GM12892 (cell line): ENCODE results near the gene TOMM20.
"Not testable (repeated sequence)": the region's sequence is repeated elsewhere in the genome, so short reads cannot be mapped to it uniquely, and the experiment has no call there.

ENCODE experiments used
- POLR2AphosphoS5 ChIP-seq: IDR thresholded peaks from 2 replicates; pipeline ENCODE4 v1.6.1; 2011; ENCODE audit warnings: low read depth, low read length, control low read depth
- TAF1 ChIP-seq: IDR thresholded peaks from 2 replicates; pipeline ENCODE4 v1.6.1; 2011; ENCODE audit warnings: low read depth, mild to moderate bottlenecking, control low read depth, low read length, borderline replicate concordance

DNA sequence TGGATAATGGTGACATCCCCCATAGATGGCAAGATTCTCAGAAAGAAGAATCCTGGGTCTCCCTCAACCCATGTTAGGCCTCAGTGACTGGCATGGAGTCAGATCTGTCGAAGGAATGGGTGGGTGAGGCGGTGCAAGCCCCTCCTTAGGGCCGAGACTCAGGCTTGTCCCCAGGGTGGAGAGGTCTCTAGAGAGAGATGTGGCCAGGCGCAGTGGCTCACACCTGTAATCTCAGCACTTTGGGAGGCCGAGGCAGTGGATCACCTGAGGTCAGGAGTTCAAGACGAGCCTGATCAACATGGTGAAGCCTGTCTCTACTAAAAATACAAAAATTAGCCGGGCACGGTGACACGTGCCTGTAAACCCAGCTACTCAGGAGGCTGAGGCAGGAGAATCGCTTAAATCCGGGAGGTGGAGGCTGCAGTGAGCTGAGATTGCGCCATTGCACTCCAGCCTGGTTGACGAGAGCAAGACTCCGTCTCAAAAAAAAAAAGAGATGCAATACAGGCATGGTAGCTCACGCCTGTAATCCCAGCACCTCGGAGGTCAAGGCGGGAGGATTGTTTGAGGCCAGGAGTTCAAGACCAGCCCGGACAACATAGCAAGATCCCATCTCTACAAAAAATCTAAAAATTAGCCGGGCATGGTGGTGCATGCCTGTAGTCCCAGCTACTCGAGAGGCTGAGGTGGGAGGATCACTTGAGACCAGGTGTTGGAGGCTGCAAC lies 37.2 kb downstream of the TOMM20 start:
- TF ChIP-seq POLR2AphosphoS5, TAF1: not testable (repeated sequence)
